ENCODE results near the gene KLHL2. TPM values are rescaled to one million over a fixed set of nuclear protein-coding genes. Genes with fewer than 3 reads are reported as not detected.
"Not testable (repeated sequence)": the region's sequence is repeated elsewhere in the genome, so short reads cannot be mapped to it uniquely, and the experiment has no call there.

Gene KLHL2
- total RNA-seq, 1 donor from 2014 or later = 17.7 TPM

DNA sequence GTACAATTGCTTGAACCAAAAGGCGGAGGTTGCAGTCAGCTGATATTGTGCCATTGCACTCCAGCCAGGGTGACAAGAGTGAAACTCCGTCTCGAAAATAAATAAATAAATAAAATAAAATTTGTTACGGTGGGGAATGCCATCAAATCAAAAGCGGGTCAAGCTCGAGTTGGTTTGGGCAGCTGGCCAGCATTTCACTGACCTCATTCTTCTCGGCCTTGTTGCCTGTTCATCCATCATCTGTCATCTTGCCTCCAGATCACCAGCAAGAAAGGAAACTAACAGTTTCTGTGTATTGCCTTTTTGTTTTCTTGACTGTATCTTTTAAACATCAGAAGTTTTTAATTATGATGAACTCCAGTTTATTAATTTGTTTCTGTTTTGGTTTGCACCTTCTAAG lies 31.5 kb upstream of the KLHL2 start:
- Histone ChIP-seq H3K27me3 (ENCODE audit: control insufficient read depth, insufficient read depth, low read length) (no peaks in the 10 kb centered on the region), H3K4me3 (ENCODE audit: low read depth, low read length) (no peak overlapping the region), H3K36me3 (ENCODE audit: control insufficient read depth, insufficient read depth, low read length) (no peaks in the 10 kb centered on the region)
- no peak for DNase-seq (ENCODE audit: low read depth)
- TF ChIP-seq, protein P1, sequence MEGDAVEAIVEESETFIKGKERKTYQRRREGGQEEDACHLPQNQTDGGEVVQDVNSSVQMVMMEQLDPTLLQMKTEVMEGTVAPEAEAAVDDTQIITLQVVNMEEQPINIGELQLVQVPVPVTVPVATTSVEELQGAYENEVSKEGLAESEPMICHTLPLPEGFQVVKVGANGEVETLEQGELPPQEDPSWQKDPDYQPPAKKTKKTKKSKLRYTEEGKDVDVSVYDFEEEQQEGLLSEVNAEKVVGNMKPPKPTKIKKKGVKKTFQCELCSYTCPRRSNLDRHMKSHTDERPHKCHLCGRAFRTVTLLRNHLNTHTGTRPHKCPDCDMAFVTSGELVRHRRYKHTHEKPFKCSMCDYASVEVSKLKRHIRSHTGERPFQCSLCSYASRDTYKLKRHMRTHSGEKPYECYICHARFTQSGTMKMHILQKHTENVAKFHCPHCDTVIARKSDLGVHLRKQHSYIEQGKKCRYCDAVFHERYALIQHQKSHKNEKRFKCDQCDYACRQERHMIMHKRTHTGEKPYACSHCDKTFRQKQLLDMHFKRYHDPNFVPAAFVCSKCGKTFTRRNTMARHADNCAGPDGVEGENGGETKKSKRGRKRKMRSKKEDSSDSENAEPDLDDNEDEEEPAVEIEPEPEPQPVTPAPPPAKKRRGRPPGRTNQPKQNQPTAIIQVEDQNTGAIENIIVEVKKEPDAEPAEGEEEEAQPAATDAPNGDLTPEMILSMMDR (IDR thresholded peaks at IDR 0.05; ENCODE audit: insufficient read depth, low read length, poor library complexity, severe bottlenecking) = no peak

DNA sequence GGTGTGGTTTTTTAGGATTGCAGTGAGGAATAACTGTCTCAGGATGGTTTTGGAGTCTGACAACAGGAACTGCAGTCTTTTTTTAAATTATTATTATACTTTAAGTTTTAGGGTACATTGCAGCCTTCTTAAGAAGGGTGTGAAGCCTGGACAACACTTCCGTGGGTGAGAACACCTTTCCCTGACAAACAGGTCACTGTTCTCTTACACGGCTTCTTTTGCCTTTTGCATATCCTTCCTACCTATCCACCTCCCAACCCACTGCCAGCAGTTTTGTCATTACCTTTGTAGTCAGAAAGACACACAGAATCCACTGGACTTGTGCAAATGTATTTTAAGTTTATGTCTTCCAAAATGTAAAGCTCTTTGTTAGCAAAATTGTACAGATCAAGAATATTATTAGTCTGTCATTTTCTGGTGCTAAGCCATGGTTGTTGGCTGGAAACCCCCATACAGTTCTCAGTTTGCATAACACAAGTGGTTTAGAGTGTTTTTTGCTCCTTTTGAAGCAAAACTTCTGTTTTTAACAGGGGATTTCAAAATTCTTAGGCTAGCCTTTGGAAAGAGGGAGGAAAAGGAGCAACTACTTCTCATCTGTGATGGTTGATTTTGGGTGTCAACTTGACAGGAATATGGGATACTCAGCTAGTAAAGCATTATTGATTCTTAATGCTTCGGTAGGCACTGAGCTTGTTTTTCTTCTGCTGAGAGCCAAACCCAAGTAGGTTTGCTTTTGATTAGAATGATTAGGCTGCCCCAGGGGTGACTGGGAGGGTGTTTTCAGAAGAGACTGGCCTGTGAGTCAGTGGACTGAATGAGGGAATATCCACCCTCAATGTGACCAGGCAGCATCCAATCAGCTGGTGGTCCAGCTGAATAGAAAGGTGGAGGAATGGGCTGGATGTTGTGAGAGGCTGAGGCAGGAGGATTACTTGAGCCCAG lies 29.4 kb upstream of the KLHL2 start:
- H3K27me3 ChIP-seq (ENCODE audit: control insufficient read depth, insufficient read depth, low read length) = no peaks in the 10 kb centered on the region
- H3K36me3 ChIP-seq (ENCODE audit: control insufficient read depth, insufficient read depth, low read length) = no peaks in the 10 kb centered on the region
- no peak overlapping the region for H3K4me3 ChIP-seq (ENCODE audit: low read depth, low read length)
- no peak for DNase-seq (ENCODE audit: low read depth)
- TF ChIP-seq, protein P1 (IDR thresholded peaks at IDR 0.05; ENCODE audit: insufficient read depth, low read length, poor library complexity, severe bottlenecking) = no peak

GRCh38 chr4:165184220-165184619 lies 23.1 kb upstream of the KLHL2 start:
- Histone ChIP-seq H3K27me3 (ENCODE audit: control insufficient read depth, insufficient read depth, low read length) (no peaks in the 10 kb centered on the region), H3K4me3 (ENCODE audit: low read depth, low read length) (no peak overlapping the region), H3K36me3 (ENCODE audit: control insufficient read depth, insufficient read depth, low read length) (no peaks in the 10 kb centered on the region)
- TF ChIP-seq, protein P1 (IDR thresholded peaks at IDR 0.05; ENCODE audit: insufficient read depth, low read length, poor library complexity, severe bottlenecking) = no peak
- DNase-seq (ENCODE audit: low read depth) = no peak

DNA sequence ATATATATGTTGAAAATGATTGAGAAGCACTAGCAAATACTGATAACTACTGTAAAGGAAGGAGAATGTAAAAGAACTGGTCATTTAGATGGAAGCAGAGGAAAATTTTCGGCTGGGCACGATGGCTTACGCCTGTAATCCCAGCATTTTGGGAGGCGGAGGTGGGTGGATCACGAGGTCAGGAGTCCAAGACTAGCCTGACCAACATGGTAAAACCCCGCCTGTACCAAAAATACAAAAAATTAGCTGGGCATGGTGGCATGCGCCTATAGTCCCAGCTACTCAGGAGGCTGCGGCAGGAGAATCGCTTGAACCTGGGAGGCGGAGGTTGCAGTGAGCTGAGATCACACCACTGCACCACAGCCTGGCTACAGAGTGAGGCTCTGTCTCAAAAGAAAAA lies 22.4 kb upstream of the KLHL2 start:
- not testable (repeated sequence) for H3K4me3 ChIP-seq (ENCODE audit: low read depth, low read length); H3K27me3 ChIP-seq (ENCODE audit: control insufficient read depth, insufficient read depth, low read length); DNase-seq (ENCODE audit: low read depth); H3K36me3 ChIP-seq (ENCODE audit: control insufficient read depth, insufficient read depth, low read length)

DNA sequence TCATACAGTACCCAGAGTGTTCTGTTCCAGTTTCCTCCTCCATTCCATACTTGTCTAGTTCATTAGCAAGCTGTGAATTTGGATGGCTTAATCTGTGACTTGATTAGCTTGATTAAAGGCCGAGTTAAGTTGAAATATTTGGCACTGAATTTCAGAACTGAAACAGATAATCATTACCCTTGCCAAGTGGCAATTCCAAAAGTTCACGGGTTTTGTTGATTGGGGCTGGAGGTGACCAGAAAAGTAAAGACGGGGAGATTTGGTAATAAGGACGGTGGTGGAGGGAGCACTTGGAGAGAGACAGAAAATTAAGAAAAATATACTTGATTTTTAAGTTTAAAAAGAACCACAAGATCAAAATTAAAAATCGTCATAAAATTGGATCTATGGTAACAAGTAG lies 21.9 kb upstream of the KLHL2 start:
- no peaks in the 10 kb centered on the region for H3K27me3 ChIP-seq (ENCODE audit: control insufficient read depth, insufficient read depth, low read length)
- DNase-seq (ENCODE audit: low read depth) = no peak
- H3K4me3 ChIP-seq (ENCODE audit: low read depth, low read length) = no peak overlapping the region
- no peaks in the 10 kb centered on the region for H3K36me3 ChIP-seq (ENCODE audit: control insufficient read depth, insufficient read depth, low read length)
- TF ChIP-seq, protein P1 (IDR thresholded peaks at IDR 0.05; ENCODE audit: insufficient read depth, low read length, poor library complexity, severe bottlenecking) = no peak

GRCh38 chr4:165190591-165191347 lies 16.6 kb upstream of the KLHL2 start:
- Histone ChIP-seq H3K4me3 (ENCODE audit: low read depth, low read length) (no peak overlapping the region), H3K27me3 (ENCODE audit: control insufficient read depth, insufficient read depth, low read length) (no peaks in the 10 kb centered on the region), H3K36me3 (ENCODE audit: control insufficient read depth, insufficient read depth, low read length) (no peaks in the 10 kb centered on the region)
- no peak for DNase-seq (ENCODE audit: low read depth)
- TF ChIP-seq, protein P1 (IDR thresholded peaks at IDR 0.05; ENCODE audit: insufficient read depth, low read length, poor library complexity, severe bottlenecking) = no peak

All from kidney epithelial cell (primary cell).